Smooth muscle cell (in vitro differentiated cells): Measurements from ENCODE around the gene RIPOR3. TPM values are rescaled to one million over a fixed set of nuclear protein-coding genes. Genes with fewer than 3 reads are reported as not detected.

ENCODE experiments used
- DNase-seq: peaks from one replicate; lab custom pipeline; 2025; ENCODE audit not compliant: unreplicated experiment; lab: John Stamatoyannopoulos, UW
- H2AFZ ChIP-seq: fragments of 200-600 bp; sonication (generic); 2 replicates; pipeline ENCODE4 v1.6.0; 2016; ENCODE audit warnings: antibody characterized with exemption, low read depth, mild to moderate bottlenecking
- H3F3A ChIP-seq: fragments of 200-600 bp; sonication (generic); 2 replicates; pipeline ENCODE4 v1.6.0; 2017; ENCODE audit warnings: antibody characterized with exemption, low read depth
- H3K27ac ChIP-seq: fragments of 200-600 bp; sonication (generic); 2 replicates; pipeline ENCODE4 v1.5.1; 2016; ENCODE audit warnings: low read depth, mild to moderate bottlenecking
- H3K27me3 ChIP-seq: fragments of 200-600 bp; sonication (generic); 2 replicates; pipeline ENCODE4 v1.6.1; 2016; ENCODE audit warnings: low read depth, mild to moderate bottlenecking
- H3K36me3 ChIP-seq: fragments of 200-600 bp; sonication (generic); 2 replicates; pipeline ENCODE4 v1.5.1; 2016; ENCODE audit warnings: low read depth
- H3K4me1 ChIP-seq: fragments of 200-600 bp; sonication (generic); 2 replicates; pipeline ENCODE4 v1.5.1; 2016; ENCODE audit warnings: low read depth
- H3K4me2 ChIP-seq: fragments of 200-600 bp; sonication (generic); 2 replicates; pipeline ENCODE4 v1.6.0; 2016; ENCODE audit warnings: mild to moderate bottlenecking
- H3K4me3 ChIP-seq: fragments of 200-600 bp; sonication (generic); 2 replicates; pipeline ENCODE4 v1.5.1; 2016; ENCODE audit warnings: mild to moderate bottlenecking
- H3K79me2 ChIP-seq: fragments of 200-600 bp; sonication (generic); 2 replicates; pipeline ENCODE4 v1.6.0; 2016; ENCODE audit warnings: low read depth, mild to moderate bottlenecking
- H3K9ac ChIP-seq: fragments of 200-600 bp; sonication (generic); 2 replicates; pipeline ENCODE4 v1.6.0; 2016; ENCODE audit warnings: low read depth
- H3K9me3 ChIP-seq: fragments of 200-600 bp; sonication (generic); replicated peaks from 2 replicates; pipeline ENCODE4 v1.5.1; 2016; ENCODE audit warnings: low read depth
- H4K20me1 ChIP-seq: fragments of 200-600 bp; sonication (generic); 2 replicates; pipeline ENCODE4 v1.6.0; 2016; ENCODE audit warnings: low read depth
- WGBS: methylation state at CpG from one replicate; pipeline ENCODE4 v1.1.7; 2016; ENCODE audit warnings: low lambda C conversion rate; 5-methylcytosine and 5-hydroxymethylcytosine counted together
- polyA plus RNA-seq: library from polyadenylated mRNA; unstranded; fragments of >200 nt; fragmentation: Nextera tagmentation; extraction: Ambion mirVana; gene quantifications from 2 replicates; pipeline ENCODE4 v1.2.1, GENCODE V29; 2016
- total RNA-seq: library from RNA; depleted of rRNA; stranded (reverse); fragments of >200 nt; gene quantifications from 2 replicates; pipeline ENCODE4 v1.2.3, GENCODE V29; 2014
- TF ChIP-seq, protein P1 (sequence below): fragments of 200-600 bp; sonication (generic); IDR thresholded peaks from 2 replicates; pipeline ENCODE4 v1.5.1; 2017; ENCODE audit warnings: borderline replicate concordance, mild to moderate bottlenecking, antibody characterized with exemption; ENCODE audit not compliant: insufficient read depth, poor library complexity, severe bottlenecking

Gene RIPOR3
- total and polyA plus RNA-seq, 2 experiments from 2014 or later, result 0.18 to 1.2 TPM

DNA sequence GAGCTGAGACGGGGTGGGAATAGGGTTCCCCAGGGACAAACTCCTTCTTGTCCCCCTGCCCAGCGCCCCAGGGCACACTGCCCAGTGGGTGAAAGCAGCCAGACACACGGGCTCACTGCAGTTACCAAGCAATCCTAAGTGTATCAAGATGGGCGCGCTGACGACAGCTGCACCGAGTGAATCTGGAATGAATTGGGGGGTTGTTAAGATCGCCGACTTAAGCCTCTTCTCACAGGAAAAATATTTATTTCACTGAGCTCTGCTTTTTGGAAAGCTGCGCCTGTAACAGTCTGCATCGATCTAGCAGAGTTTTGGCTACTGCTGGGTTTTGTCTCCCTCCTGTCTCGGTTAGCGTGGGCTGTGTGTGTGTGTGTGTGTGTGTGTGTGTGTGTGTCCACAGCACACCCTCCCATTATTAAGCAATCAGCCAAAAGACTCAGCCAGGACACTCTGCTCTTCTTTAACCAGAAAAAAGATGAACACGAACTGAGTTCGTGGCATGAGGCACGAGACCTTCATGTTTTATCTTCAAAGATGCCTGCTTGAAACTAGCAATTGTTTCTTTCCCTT lies 35.9 kb downstream of the RIPOR3 start:
- Histone ChIP-seq H3K9ac (no peak overlapping the region), H3K4me2 (peak overlapping the region; percentile 74), H2AFZ (peak overlapping the region; percentile 41), H3K4me3 (no peak overlapping the region), H3K9me3 (no peaks in the 10 kb centered on the region), H3K36me3 (no peaks in the 10 kb centered on the region), H3K4me1 (peaks cover 14% of the 10 kb centered on the region), H3K79me2 (no peaks in the 10 kb centered on the region), H4K20me1 (no peaks in the 10 kb centered on the region), H3K27me3 (no peaks in the 10 kb centered on the region), H3F3A (peaks cover 10% of the 10 kb centered on the region), H3K27ac (peak overlapping the region; percentile 77)
- 28% methylated on average over 16 of the region's 16 CpGs for WGBS
- TF ChIP-seq, protein P1, sequence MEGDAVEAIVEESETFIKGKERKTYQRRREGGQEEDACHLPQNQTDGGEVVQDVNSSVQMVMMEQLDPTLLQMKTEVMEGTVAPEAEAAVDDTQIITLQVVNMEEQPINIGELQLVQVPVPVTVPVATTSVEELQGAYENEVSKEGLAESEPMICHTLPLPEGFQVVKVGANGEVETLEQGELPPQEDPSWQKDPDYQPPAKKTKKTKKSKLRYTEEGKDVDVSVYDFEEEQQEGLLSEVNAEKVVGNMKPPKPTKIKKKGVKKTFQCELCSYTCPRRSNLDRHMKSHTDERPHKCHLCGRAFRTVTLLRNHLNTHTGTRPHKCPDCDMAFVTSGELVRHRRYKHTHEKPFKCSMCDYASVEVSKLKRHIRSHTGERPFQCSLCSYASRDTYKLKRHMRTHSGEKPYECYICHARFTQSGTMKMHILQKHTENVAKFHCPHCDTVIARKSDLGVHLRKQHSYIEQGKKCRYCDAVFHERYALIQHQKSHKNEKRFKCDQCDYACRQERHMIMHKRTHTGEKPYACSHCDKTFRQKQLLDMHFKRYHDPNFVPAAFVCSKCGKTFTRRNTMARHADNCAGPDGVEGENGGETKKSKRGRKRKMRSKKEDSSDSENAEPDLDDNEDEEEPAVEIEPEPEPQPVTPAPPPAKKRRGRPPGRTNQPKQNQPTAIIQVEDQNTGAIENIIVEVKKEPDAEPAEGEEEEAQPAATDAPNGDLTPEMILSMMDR, result no peak
- peak; percentile 56 for DNase-seq

DNA sequence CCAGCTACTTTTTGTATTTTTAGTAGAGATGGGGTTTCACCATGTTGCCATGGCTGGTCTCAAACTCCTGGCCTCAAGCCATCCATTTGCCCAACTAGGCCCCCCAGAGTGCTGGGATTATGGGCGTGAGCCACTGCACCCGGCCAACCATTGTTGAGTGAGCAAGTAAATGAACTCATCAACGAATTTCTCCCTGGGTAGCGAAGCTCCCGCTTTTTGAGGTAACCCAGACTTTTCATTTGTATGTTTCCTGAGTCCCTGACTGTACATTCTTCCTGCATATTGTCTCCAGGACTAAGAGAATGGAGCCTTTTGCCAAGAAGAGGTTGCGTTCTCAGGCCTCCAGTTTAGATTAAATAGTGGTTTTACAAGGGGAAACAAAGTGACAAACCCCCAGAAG lies 36.4 kb downstream of the RIPOR3 start:
- H3K79me2 ChIP-seq, result no peaks in the 10 kb centered on the region
- TF ChIP-seq, protein P1, result no peak
- H2AFZ ChIP-seq, result peak overlapping the region; percentile 41
- H4K20me1 ChIP-seq, result no peaks in the 10 kb centered on the region
- H3K9ac ChIP-seq, result no peak overlapping the region
- H3K4me3 ChIP-seq, result no peak overlapping the region
- no peaks in the 10 kb centered on the region for H3K27me3 ChIP-seq
- WGBS, result 79% methylated on average over 6 of the region's 6 CpGs
- H3K36me3 ChIP-seq, result no peaks in the 10 kb centered on the region
- peaks cover 14% of the 10 kb centered on the region for H3K4me1 ChIP-seq
- H3K9me3 ChIP-seq, result no peaks in the 10 kb centered on the region
- H3F3A ChIP-seq, result peaks cover 10% of the 10 kb centered on the region
- DNase-seq, result no peak
- H3K4me2 ChIP-seq, result peak overlapping the region; percentile 74
- peak overlapping the region; percentile 77 for H3K27ac ChIP-seq

DNA sequence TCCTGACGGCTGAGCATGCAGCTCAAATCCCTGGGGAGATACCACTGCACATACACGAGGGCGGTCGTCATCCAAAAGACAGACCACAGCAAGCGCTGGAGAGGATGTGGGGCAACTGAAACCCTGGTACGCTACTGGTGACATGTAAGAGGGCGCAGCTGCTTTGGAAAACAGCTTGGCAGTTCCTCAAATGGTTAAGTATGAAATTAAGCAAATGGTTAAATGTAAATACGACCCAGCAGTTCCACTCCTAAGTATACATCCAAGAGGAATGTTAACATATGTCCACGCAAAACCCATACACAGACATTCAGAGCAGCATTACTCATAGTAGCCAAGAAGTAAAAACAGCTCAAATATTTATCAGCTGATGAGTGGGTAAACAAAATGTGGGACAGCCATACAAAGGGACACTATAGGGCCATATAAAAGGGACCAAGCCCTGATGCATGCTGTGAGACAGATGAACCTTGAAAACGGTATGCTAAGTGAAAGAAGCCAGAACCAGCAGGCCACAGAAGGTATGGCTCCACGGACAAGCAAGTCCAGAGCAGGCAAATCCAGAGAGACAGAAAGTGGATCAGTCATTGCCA lies 38.5 kb downstream of the RIPOR3 start:
- Histone ChIP-seq H3K9me3 (no peaks in the 10 kb centered on the region), H3F3A (peaks cover 10% of the 10 kb centered on the region), H3K4me2 (peak overlapping the region; percentile 39), H3K4me1 (peaks cover 14% of the 10 kb centered on the region), H2AFZ (no peak overlapping the region), H3K36me3 (no peaks in the 10 kb centered on the region), H3K4me3 (no peak overlapping the region), H3K27me3 (no peaks in the 10 kb centered on the region), H3K9ac (no peak overlapping the region), H4K20me1 (no peaks in the 10 kb centered on the region), H3K79me2 (no peaks in the 10 kb centered on the region), H3K27ac (peak overlapping the region; percentile 80)
- no peak for DNase-seq
- WGBS, result 34% methylated on average over 11 of the region's 11 CpGs
- TF ChIP-seq, protein P1, result no peak

DNA sequence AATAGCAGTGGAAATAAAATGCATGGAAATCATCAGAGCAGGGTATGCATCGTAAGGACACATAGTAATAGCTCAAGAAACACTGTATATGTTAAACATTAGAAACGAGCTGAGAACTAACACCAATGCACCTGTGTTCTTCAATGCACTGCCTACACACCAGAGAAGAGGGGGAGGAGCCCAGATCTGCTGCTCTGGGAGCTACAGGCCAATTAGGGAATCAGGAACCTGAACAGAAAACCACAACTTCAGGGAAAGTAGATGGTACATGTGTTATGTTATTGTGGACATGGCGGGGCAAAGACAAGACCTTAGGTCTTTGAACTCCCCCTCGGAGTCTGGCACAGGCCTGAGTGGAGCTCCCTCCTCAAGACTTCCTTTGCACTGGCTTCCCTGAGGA lies 39.7 kb downstream of the RIPOR3 start:
- Histone ChIP-seq H3K4me3 (no peak overlapping the region), H3K9ac (no peak overlapping the region), H3K79me2 (no peaks in the 10 kb centered on the region), H3K27me3 (no peaks in the 10 kb centered on the region), H3K36me3 (no peaks in the 10 kb centered on the region), H3K4me2 (no peak overlapping the region), H3F3A (peaks cover 11% of the 10 kb centered on the region), H3K4me1 (peaks cover 14% of the 10 kb centered on the region), H3K27ac (no peak overlapping the region), H2AFZ (no peak overlapping the region), H4K20me1 (no peaks in the 10 kb centered on the region), H3K9me3 (no peaks in the 10 kb centered on the region)
- TF ChIP-seq, protein P1, result no peak
- no peak for DNase-seq
- WGBS, result 87% methylated on average over 4 of the region's 4 CpGs
